Common myeloid progenitor, CD34-positive (primary cell): Measurements from ENCODE around the gene ECI1.
A peak's percentile ranks its signal among the peaks of the same experiment; 100 is the strongest.

Experiments used
- CTCF ChIA-PET: fragments of 350-600 bp; sonication (Branson Sonifier 250); formaldehyde crosslinking; loops from one replicate; lab custom pipeline; 2021; ENCODE audit warnings: antibody characterized with exemption; lab: Charles Lee
- POLR2A ChIA-PET: fragments of 350-600 bp; sonication (Branson Sonifier 250); formaldehyde crosslinking; loops from one replicate; lab custom pipeline; 2021; ENCODE audit warnings: antibody characterized with exemption; lab: Charles Lee
- DNase-seq, 3 donors: peaks; one replicate each; pipeline versions ENCODE4 v3.0.0 to v3.0.0-alpha.2; 2013
- H3K27ac ChIP-seq, 2 experiments: 1 replicate in 1 of 2; 2 replicates in 1 of 2; pipeline ENCODE4 v1.7.0; 2013; ENCODE audit warnings: inconsistent platforms in 2 of 2, low read length in 2 of 2, mild to moderate bottlenecking in 2 of 2, low read depth in 1 of 2, moderate library complexity in 1 of 2; ENCODE audit not compliant: severe bottlenecking in 2 of 2, insufficient read depth in 1 of 2, poor library complexity in 1 of 2
- H3K27me3 ChIP-seq, 5 experiments: replicated peaks in 2 of 5; 1 replicate in 3 of 5; 2 replicates in 2 of 5; pipeline versions ENCODE4 v1.6.1 to v1.7.0; 2013; ENCODE audit warnings: low read length in 4 of 5, mild to moderate bottlenecking in 2 of 5, moderate library complexity in 2 of 5, inconsistent platforms in 1 of 5; ENCODE audit not compliant: insufficient read depth in 5 of 5, control insufficient read depth in 4 of 5
- H3K36me3 ChIP-seq, 4 experiments: 1 replicate in 2 of 4; 2 replicates in 2 of 4; pipeline versions ENCODE4 v1.6.1 to v1.7.0; 2013; ENCODE audit warnings: low read length in 3 of 4, control low read depth in 1 of 4, mild to moderate bottlenecking in 1 of 4; ENCODE audit not compliant: control insufficient read depth in 4 of 4, insufficient read depth in 4 of 4
- H3K4me1 ChIP-seq, 4 experiments: 1 replicate in 3 of 4; 2 replicates in 1 of 4; pipeline versions ENCODE4 v1.6.1 to v1.7.1; 2013; ENCODE audit warnings: low read length in 3 of 4, mild to moderate bottlenecking in 3 of 4, control low read depth in 1 of 4, inconsistent platforms in 1 of 4, moderate library complexity in 1 of 4; ENCODE audit not compliant: control insufficient read depth in 4 of 4, insufficient read depth in 4 of 4; ENCODE audit errors: control extremely low read depth in 1 of 4
- H3K4me3 ChIP-seq, 7 experiments: 1 replicate in 4 of 7; 2 replicates in 3 of 7; pipeline versions ENCODE4 v1.5.1 to v1.7.0; 2013; ENCODE audit warnings: mild to moderate bottlenecking in 7 of 7, low read length in 6 of 7, moderate library complexity in 6 of 7, inconsistent platforms in 2 of 7, low read depth in 2 of 7, control low read depth in 1 of 7; ENCODE audit not compliant: insufficient read depth in 4 of 7, control insufficient read depth in 1 of 7; ENCODE audit errors: extremely low read depth in 1 of 7
- H3K9me3 ChIP-seq, 5 experiments: 1 replicate in 4 of 5; 2 replicates in 1 of 5; pipeline versions ENCODE4 v1.6.1 to v1.7.1; 2013; ENCODE audit warnings: low read length in 4 of 5, mild to moderate bottlenecking in 2 of 5, inconsistent platforms in 1 of 5, low read depth in 1 of 5, moderate library complexity in 1 of 5; ENCODE audit not compliant: control insufficient read depth in 4 of 5, insufficient read depth in 2 of 5; ENCODE audit errors: control extremely low read depth in 1 of 5
- WGBS: methylation state at CpG from one replicate; pipeline ENCODE4 v1.1.5; 2013; ENCODE audit not compliant: insufficient coverage; 5-methylcytosine and 5-hydroxymethylcytosine counted together

The ECI1 gene

GRCh38 chr16:2223221-2223941 is 28.0 kb downstream of the ECI1 start, which contains the start of gene E4F1:
Gene E4F1 (plus strand): TSS chr16:2223591. CDS start chr16:2223614, 23 bp downstream.
- POLR2A ChIA-PET: interaction anchor here (0.9 to 1.0 kb wide), 2 partner anchors 12 to 83 kb away, joined by 3 read pairs; no protein-coding TSS in a partner anchor
- WGBS: 0% methylated on average over 60 of the region's 82 CpGs
- Histone ChIP-seq H3K27ac (peak within 1 kb of the TSS; percentile 74 to 90), H3K4me1 (peaks cover 0 to 15% (median 14%) of the 10 kb centered on the region in 4 experiments), H3K9me3 (no peaks in the 10 kb centered on the region), H3K4me3 (peak within 1 kb of the TSS; percentile 77 to 97 (median 90)), H3K27me3 (no peaks in the 10 kb centered on the region), H3K36me3 (peaks cover 0 to 17% (median 7%) of the 10 kb centered on the region in 4 experiments)
- DNase-seq: peak; percentile 100
- CTCF ChIA-PET: no interaction called here

- H3K4me1 ChIP-seq: peaks cover 5 to 27% (median 20%) of the 10 kb centered on the region in 4 experiments
- POLR2A ChIA-PET: no interaction called here
- CTCF ChIA-PET: interaction anchor here (0.9 kb wide), 1 partner anchor 9 kb away, joined by 3 read pairs; no protein-coding TSS in a partner anchor
- WGBS: 95% methylated on average over 3 of the region's 4 CpGs
- H3K36me3 ChIP-seq: peaks cover 0 to 17% (median 4%) of the 10 kb centered on the region in 4 experiments
- peaks cover 0 to 7% (median 0%) of the 10 kb centered on the region in 5 experiments for H3K27me3 ChIP-seq
- DNase-seq: no peak
- no peaks in the 10 kb centered on the region for H3K9me3 ChIP-seq
- H3K27ac ChIP-seq: no peak overlapping the region
- H3K4me3 ChIP-seq: no peak overlapping the region
These were observed 35.1 kb downstream of the ECI1 start for GRCh38 chr16:2216330-2216729.

GRCh38 chr16:2214719-2214968 is 36.7 kb downstream of the ECI1 start, which contains the start of gene PGP:
Gene PGP (minus strand): TSS chr16:2214840. CDS start chr16:2214777, 63 bp downstream.
- peaks cover 0 to 7% (median 0%) of the 10 kb centered on the region in 5 experiments for H3K27me3 ChIP-seq
- 0% methylated on average over 41 of the region's 48 CpGs for WGBS

GRCh38 chr16:2213817-2214718 is 37.3 kb downstream of the ECI1 start:
- Histone ChIP-seq H3K27ac (peak overlapping the region in 1 of 2 experiments; percentile 64), H3K4me1 (peaks cover 5 to 27% (median 20%) of the 10 kb centered on the region in 4 experiments), H3K27me3 (peaks cover 0 to 7% (median 0%) of the 10 kb centered on the region in 5 experiments), H3K36me3 (peaks cover 0 to 34% (median 15%) of the 10 kb centered on the region in 4 experiments), H3K9me3 (no peaks in the 10 kb centered on the region), H3K4me3 (peak overlapping the region; percentile 35 to 92 (median 76))
- ChIA-PET CTCF (no interaction called here), POLR2A (interaction anchor here (0.6 to 1.8 kb wide), 2 partner anchors 9 to 241 kb away, joined by 3 to 5 read pairs; partner anchors contain the start of gene MLST8)
- 2% methylated on average over 70 of the region's 98 CpGs for WGBS
- peak in 2 of 3 donors; percentile 29 to 34 for DNase-seq

More at GRCh38 chr16:2214719-2214968, 36.7 kb downstream of the ECI1 start, which contains the start of gene PGP:
- Histone ChIP-seq H3K4me1 (peaks cover 5 to 27% (median 20%) of the 10 kb centered on the region in 4 experiments), H3K36me3 (peaks cover 0 to 28% (median 9%) of the 10 kb centered on the region in 4 experiments), H3K27ac (peak within 1 kb of the TSS in 1 of 2 experiments; percentile 82), H3K4me3 (peak within 1 kb of the TSS; percentile 56 to 92 (median 77)), H3K9me3 (no peaks in the 10 kb centered on the region)
- ChIA-PET POLR2A (interaction anchor here (0.6 to 1.8 kb wide), 2 partner anchors 9 to 241 kb away, joined by 3 to 5 read pairs; partner anchors contain the start of gene MLST8), CTCF (no interaction called here)
- no peak for DNase-seq

GRCh38 chr16:2212362-2213324 is 38.7 kb downstream of the ECI1 start:
- H3K27ac ChIP-seq: no peak overlapping the region
- POLR2A ChIA-PET: interaction anchor here (0.7 kb wide), 1 partner anchor 24 kb away, joined by 5 read pairs; no protein-coding TSS in a partner anchor

GRCh38 chr16:2211923-2212347 is 39.5 kb downstream of the ECI1 start:
- DNase-seq: no peak
- peak overlapping the region in 1 of 7 experiments; percentile 92 for H3K4me3 ChIP-seq
- WGBS: 100% methylated on average over 6 of the region's 11 CpGs
- H3K9me3 ChIP-seq: no peaks in the 10 kb centered on the region
- H3K27ac ChIP-seq: no peak overlapping the region
- CTCF ChIA-PET: no interaction called here
- H3K4me1 ChIP-seq: peaks cover 5 to 27% (median 20%) of the 10 kb centered on the region in 4 experiments
- H3K36me3 ChIP-seq: peaks cover 6 to 56% (median 33%) of the 10 kb centered on the region in 4 experiments
- peaks cover 0 to 7% (median 0%) of the 10 kb centered on the region in 5 experiments for H3K27me3 ChIP-seq
- POLR2A ChIA-PET: no interaction called here

More at GRCh38 chr16:2212362-2213324, 38.7 kb downstream of the ECI1 start:
- peaks cover 0 to 48% (median 26%) of the 10 kb centered on the region in 4 experiments for H3K36me3 ChIP-seq
- no peak for DNase-seq
- H3K9me3 ChIP-seq: no peaks in the 10 kb centered on the region
- peak overlapping the region in 1 of 7 experiments; percentile 92 for H3K4me3 ChIP-seq
- WGBS: 89% methylated on average over 17 of the region's 19 CpGs
- CTCF ChIA-PET: no interaction called here
- H3K4me1 ChIP-seq: peaks cover 5 to 27% (median 20%) of the 10 kb centered on the region in 4 experiments
- H3K27me3 ChIP-seq: peaks cover 0 to 7% (median 0%) of the 10 kb centered on the region in 5 experiments
